Measurements from ENCODE around the gene DPEP2. TPM values are rescaled to one million over a fixed set of nuclear protein-coding genes. Genes with fewer than 3 reads are reported as not detected.
"Not testable (repeated sequence)": the region's sequence is repeated elsewhere in the genome, so short reads cannot be mapped to it uniquely, and the experiment has no call there.

The DPEP2 gene
- total RNA-seq, 6 experiments from 2014 or later, result not detected

GRCh38 chr16:67977005-67977404 is 22.3 kb downstream of the DPEP2 start:
- Mint-ChIP-seq H3K36me3 (ENCODE audit: low read depth) (no peaks in the 10 kb centered on the region), H3K9me3 (no peaks in the 10 kb centered on the region), H3K4me3 (no peak overlapping the region), H3K27ac (no peak overlapping the region), H3K4me1 (ENCODE audit: low read depth) (no peaks in the 10 kb centered on the region), H3K27me3 (ENCODE audit: insufficient read depth) (peaks cover 15% of the 10 kb centered on the region)
- no peak for DNase-seq
- no peak for TF ChIP-seq CTCF (IDR thresholded peaks at IDR 0.05)

GRCh38 chr16:67976205-67976604 is 23.1 kb downstream of the DPEP2 start:
- H3K27ac Mint-ChIP-seq, result no peak overlapping the region

GRCh38 chr16:67975321-67976105 is 23.8 kb downstream of the DPEP2 start:
- no peak for DNase-seq
- H3K36me3 Mint-ChIP-seq (ENCODE audit: low read depth), result no peaks in the 10 kb centered on the region
- no peak for TF ChIP-seq CTCF (IDR thresholded peaks at IDR 0.05)
- H3K4me1 Mint-ChIP-seq (ENCODE audit: low read depth), result no peaks in the 10 kb centered on the region
- H3K27me3 Mint-ChIP-seq (ENCODE audit: insufficient read depth), result peaks cover 17% of the 10 kb centered on the region
- no peaks in the 10 kb centered on the region for H3K9me3 Mint-ChIP-seq
- H3K27ac Mint-ChIP-seq, result no peak overlapping the region
- H3K4me3 Mint-ChIP-seq, result no peak overlapping the region

More at GRCh38 chr16:67976205-67976604, 23.1 kb downstream of the DPEP2 start:
- peaks cover 16% of the 10 kb centered on the region for H3K27me3 Mint-ChIP-seq (ENCODE audit: insufficient read depth)
- DNase-seq, result no peak
- no peak for TF ChIP-seq CTCF (IDR thresholded peaks at IDR 0.05)
- H3K4me3 Mint-ChIP-seq, result no peak overlapping the region
- no peaks in the 10 kb centered on the region for H3K9me3 Mint-ChIP-seq
- no peaks in the 10 kb centered on the region for H3K4me1 Mint-ChIP-seq (ENCODE audit: low read depth)
- no peaks in the 10 kb centered on the region for H3K36me3 Mint-ChIP-seq (ENCODE audit: low read depth)

- not testable (repeated sequence) for H3K27ac Mint-ChIP-seq; H3K4me3 Mint-ChIP-seq; H3K36me3 Mint-ChIP-seq (ENCODE audit: low read depth); H3K4me1 Mint-ChIP-seq (ENCODE audit: low read depth); DNase-seq; H3K9me3 Mint-ChIP-seq
- peaks cover 12% of the 10 kb centered on the region for H3K27me3 Mint-ChIP-seq (ENCODE audit: insufficient read depth)
Observed at GRCh38 chr16:67972285-67972684, 27.0 kb downstream of the DPEP2 start.

GRCh38 chr16:67971111-67971510 is 28.2 kb downstream of the DPEP2 start:
- Mint-ChIP-seq H3K4me3 (no peak overlapping the region), H3K9me3 (no peaks in the 10 kb centered on the region), H3K4me1 (ENCODE audit: low read depth) (peaks cover 20% of the 10 kb centered on the region), H3K36me3 (ENCODE audit: low read depth) (peaks cover 13% of the 10 kb centered on the region), H3K27me3 (ENCODE audit: insufficient read depth) (peaks cover 12% of the 10 kb centered on the region), H3K27ac (no peak overlapping the region)
- no peak for TF ChIP-seq CTCF (IDR thresholded peaks at IDR 0.05)
- DNase-seq, result no peak

- DNase-seq, result no peak
- Mint-ChIP-seq H3K4me3 (peak overlapping the region; percentile 100), H3K4me1 (ENCODE audit: low read depth) (peaks cover 36% of the 10 kb centered on the region), H3K36me3 (ENCODE audit: low read depth) (peaks cover 29% of the 10 kb centered on the region), H3K27me3 (ENCODE audit: insufficient read depth) (peaks cover 8% of the 10 kb centered on the region), H3K27ac (peak overlapping the region; percentile 80), H3K9me3 (no peaks in the 10 kb centered on the region)
- TF ChIP-seq CTCF (IDR thresholded peaks at IDR 0.05), result no peak
Observed at GRCh38 chr16:67969254-67970039, 29.8 kb downstream of the DPEP2 start.

Data from HFFc6 (cell line).